Fibroblast of skin of left quadriceps (primary cell): Measurements from ENCODE around the gene BAZ2A.
"Not testable (repeated sequence)": the region's sequence is repeated elsewhere in the genome, so short reads cannot be mapped to it uniquely, and the experiment has no call there.

Source experiments
- DNase-seq, 2 experiments: peaks; one replicate each; pipeline ENCODE4 v3.0.0-alpha.2; 2013; ENCODE audit warnings: low read depth in 2 of 2

The BAZ2A gene

DNA sequence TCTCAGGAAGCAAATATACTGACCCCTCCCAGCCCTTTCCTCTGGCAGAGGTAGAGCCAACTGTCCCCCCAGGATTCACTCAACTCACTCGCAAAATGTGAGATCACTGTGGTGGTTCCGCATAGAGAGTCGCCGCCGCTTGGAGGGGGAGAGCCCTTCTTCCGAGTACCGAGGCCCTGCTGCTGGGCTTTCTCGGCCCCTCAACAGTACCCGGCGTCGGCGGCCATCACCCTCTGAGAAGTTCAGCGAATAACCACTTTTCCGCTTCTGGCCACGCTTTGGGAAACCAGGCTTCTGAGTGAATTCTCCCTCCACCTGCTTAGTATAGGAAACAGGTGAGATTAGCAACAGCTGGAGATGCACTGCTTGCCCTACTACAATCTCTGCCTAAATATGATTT, 31.1 kb downstream of the BAZ2A start:
- no peak for DNase-seq

DNA sequence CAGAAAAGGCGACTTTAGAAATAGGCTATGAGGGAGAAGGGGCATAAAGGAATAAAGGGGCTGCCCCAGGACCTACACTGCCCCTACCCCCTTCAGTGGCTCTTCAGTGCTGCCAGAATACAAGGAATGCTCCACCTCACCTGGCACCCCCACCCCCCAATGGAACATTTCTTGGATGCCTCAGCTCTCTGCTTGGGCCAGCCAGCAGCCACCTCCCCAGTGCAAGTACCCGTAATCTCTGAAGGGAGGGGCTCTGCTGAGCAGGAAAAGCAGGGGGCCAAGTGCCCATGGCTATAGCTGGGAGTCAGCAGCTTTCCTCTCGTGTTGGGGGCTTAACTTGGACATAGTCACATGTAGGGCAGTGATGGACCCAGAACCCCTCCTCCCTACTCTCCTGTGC, 33.3 kb downstream of the BAZ2A start:
- no peak for DNase-seq

DNA sequence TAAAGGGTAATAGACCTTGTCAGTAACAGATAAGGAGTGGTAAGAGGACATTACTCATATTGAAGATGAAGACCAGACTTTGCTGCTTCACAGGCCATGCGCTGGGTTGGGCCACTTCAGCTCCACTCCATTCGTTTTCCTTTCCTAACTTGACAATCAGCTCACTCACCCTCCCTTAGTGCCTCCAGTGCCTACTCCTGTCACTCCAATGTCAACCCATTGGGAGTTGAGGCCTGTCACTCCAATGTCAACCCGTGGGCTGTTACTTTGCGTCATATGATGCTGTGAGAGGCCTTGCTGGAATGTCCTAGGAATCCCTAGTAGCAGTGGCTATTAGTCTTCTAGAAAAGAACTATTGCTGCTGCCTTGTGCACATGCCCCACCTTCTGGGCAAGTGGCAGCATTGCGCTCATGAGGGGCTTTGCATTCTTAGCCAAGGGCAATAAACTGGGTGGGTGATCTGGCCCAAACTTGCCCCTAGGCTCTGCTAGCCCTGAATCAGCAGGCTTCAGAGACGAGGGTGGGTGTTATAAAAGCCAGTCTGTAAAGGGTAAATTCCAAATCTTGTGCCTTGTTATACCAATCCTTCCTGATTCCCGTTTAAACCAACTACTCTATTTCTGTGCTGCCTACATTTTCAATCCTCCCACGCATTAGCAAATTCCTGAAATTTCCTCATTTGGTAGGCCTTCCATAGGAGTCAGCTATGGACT, 36.1 kb downstream of the BAZ2A start:
- DNase-seq = peak; percentile 39 to 40

DNA sequence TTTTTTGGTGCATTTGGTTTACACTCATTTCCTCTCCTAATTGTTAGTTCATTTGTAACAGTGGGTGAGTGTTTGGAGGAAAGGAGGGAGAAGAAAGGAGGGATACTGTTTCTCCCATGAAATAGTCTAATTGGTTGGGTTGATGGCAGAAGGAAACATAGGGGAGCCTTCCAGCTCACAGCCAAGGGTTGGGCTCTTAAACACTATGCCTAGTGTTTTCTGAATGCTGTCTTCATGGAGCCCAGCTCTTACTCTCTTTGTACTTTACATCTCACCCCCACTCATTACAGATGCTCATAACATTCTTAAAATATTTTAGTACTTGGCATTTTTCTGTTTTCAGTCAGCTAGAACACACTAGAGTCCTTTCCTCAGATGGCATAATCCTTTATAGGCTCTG, 38.2 kb downstream of the BAZ2A start:
- DNase-seq = peak in 1 of 2 experiments; percentile 12

DNA sequence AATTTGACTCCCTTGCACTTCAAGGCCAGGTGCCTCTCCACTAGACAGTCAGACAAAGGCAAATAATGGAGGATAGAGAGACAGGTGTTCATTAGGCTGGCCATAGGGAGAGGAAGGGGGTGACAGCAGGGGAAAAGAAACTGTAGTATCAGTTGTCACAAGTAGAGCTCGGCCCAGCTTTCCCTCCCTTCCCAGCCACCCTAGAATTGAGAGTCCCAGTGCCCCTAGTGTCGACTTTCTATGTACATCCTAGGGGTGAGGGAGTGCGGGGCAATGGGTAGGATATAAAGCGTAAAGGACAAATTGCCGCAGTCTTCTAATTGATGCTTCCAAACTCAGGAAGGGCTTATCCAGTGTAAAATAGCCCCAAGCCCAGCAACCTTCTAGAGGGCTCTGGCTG, 39.0 kb downstream of the BAZ2A start:
- no peak for DNase-seq

DNA sequence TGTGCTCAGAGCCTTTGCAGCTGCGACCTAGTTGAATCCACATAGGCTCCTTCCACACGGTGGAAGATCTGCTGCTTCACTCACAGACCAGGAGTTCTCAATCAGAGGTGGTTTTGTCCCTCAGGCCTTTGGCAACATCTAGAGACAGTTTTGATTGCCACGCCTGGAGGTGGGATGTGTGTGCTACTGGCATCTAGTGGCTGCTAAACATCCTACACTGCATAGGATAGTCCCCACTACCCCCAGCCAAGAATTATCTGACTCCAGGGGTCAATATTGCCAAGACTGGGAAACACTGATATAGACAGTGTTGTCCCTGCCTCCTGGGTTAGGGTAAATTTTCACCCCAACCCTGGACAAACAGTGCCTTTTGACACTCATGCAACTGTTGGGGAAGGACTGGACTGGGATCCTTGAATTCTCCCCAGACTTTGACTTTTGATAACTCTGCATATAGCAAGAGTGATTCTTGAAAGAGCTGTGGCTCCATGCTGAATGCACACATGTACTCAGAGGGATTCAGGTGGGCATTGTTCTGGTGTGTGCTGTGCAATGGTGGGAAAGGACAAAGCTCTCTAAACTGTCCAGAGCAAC, 39.8 kb downstream of the BAZ2A start:
- no peak for DNase-seq

DNA sequence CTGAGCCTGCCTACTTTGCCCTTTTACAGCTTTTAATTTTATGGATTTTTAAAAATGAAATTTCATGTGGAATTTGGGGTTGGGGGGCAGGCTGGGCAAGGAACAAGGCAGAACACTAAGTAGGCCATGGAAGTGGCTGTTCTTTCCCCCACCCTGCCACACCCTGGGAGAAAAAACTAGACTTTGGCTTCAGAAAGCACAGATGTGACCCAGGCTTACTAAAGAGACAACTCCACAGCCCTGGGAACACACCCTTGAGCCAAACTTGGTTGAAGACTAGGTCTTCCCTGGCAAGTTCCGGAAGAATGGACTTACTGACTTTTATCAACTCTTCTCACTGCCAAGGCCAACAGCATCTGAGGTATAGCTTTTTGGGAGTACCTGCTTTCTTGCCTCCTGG, 40.3 kb downstream of the BAZ2A start:
- DNase-seq = no peak

DNA sequence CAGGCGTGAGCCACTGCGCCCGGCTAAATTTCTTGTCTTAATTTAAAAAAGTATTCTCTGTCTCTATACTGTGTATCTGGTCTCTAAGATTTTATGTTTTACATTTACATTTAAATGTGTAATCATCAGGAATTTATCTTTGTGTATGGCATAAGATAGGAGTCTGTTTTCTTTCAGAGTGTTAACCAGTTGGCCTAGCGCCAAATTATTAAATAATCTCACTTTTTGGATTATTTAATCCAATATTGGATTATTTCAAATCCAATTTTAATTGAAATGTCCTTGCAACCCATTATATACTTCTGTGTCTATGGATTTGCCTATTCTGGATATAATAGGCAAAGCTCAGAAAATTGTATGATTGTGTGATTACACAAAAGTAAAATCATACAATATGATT, 45.0 kb downstream of the BAZ2A start:
- no peak for DNase-seq

DNA sequence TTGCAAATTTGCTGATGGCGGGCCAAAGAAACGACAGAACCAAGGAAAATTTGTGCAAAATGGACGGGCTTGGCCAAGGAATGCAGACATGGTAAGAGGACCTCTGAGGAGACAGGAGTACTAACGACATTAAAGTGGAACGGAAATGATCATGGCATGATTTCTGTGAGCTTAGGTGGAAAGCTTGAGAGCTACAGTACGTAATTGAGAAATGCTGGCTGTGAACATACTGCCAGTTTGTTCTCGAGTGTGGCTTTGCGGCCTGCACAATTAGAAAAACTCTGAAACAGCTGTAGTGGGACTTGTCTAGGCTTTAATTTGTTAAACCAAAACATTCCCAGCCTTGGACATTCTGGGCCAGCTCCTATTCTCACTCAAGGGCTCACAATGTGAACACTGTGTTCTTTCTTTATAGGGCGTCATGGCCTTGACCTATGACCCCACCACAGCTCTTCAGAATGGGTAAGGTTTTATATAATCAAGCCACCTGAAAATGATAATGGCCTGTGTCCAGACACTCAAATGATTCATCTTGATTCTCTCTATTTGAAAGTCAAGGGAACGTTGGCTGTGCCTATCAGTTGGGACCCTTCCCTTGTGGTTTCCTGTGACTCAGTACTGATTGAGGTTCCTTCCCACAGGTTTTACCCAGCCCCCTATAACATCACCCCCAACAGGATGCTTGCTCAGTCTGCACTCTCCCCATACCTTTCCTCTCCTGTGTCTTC, 48.5 kb downstream of the BAZ2A start:
- no peak for DNase-seq

DNA sequence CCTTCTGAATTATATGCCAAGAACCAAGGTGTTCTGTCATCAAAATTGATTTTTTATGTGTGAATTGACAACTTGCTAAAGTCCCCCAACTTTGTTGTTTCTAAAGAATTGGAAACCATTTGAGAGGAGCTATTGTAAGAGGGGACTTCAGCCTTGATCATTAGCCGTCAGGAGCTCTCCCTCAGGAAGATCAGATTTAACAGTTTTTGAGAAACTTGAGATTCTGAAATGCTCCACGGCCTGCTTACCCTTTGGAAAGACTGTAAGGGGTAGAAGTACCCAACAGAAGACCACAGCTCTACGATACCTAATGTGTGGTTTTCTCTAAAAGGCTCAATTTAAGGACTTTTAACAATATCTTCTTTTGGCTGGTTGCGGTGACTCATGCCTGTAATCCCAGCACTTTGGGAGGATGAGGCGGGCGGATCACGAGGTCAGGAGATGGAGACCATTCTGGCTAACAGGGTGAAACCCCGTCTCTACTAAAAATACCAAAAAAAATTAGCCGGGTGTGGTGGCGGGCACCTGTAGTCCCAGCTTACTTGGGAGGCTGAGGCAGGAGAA, 51.1 kb downstream of the BAZ2A start:
- no peak for DNase-seq

DNA sequence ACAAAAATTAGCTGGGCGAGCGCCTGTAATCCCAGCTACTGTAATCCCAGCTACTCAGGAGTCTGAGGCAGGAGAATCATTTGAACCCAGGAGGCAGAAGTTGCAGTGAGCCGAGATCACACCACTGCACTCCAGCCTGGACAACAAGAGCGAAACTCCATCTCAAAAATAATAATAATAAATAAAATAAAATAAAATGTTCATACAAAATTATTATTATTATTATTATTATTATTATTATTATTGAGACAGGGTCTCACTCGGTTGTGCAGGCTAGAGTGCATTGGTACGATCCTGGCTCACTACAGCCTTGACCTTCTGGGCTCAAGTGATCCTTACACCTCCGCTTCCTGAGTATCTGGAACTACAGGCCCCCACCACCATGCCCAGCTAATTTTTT, 52.9 kb downstream of the BAZ2A start:
- not testable (repeated sequence) for DNase-seq

DNA sequence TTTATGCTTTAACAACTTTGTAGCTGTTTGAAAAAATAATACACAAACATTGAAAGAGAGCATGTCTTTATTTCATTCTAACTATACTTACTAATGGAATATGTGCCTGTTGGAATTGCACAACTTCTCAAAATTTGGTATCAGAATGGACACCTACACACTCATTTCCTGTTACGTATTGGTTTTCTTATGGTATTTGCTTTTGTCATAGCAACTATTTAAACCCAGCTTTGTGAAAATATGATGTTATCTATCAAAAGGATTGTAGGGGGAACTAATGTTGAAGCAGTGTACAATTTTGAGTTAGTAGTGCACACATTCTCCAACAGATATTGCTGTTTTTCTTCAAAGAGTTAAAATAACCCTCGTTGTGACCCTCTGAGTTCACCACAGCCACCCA, 55.9 kb downstream of the BAZ2A start:
- no peak for DNase-seq

DNA sequence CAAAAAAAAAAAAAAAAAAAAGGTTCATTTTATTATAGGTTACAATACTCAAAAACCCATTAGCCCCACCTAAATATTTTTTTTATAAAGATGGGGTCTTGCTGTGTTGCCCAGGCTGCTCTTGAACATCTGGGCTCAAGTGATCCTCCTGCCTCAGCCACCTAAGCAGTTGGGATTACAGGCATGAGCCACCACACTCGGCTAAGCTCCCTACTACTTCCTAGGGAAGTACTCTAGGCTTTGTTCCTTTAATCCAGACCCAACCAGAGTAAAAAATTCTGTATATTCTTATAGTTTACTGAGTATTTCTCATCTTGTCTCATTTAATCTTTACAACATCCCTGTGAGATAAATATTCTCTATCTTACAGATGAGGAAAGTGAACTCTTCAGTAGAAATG, 57.8 kb downstream of the BAZ2A start:
- no peak for DNase-seq

DNA sequence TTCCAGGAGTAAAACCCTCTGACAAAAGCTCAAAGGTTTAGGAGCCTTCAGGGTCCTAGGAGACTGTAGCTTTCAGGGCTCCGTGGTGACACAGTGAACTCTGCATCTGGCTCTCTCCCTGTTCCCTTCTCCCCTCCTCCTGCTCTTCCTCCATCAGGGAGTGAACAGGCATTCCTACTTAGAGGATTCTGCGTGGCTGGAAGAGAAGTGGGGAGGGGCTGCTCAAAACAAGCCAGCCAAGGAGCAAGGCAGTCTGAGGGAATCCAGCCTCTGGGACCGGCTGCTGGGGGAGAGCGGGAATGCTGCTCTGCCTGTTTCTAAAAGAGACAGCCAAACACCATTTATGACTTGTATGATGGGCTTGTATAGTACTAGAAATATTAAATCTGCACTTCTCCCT, 59.0 kb downstream of the BAZ2A start:
- no peak for DNase-seq

DNA sequence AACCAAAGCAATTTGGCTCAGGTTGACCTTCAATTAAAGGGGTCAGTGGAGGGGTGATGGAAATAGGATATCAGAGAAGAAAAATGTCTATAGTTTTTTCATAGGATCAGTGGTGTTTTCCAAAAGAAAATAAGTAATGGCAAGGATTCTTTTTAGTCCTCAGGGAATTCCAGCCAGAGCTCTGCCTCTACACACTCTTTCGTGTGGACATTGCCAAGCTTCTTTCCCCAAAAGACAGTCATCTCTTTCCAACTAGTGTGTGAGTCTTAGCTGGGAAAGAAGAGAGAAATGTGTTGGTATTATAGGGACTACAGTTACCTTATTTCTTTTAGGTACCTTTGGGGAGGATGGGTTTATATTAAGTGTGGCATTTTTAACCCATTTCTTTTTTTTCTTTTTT, 62.0 kb downstream of the BAZ2A start:
- DNase-seq = no peak

DNA sequence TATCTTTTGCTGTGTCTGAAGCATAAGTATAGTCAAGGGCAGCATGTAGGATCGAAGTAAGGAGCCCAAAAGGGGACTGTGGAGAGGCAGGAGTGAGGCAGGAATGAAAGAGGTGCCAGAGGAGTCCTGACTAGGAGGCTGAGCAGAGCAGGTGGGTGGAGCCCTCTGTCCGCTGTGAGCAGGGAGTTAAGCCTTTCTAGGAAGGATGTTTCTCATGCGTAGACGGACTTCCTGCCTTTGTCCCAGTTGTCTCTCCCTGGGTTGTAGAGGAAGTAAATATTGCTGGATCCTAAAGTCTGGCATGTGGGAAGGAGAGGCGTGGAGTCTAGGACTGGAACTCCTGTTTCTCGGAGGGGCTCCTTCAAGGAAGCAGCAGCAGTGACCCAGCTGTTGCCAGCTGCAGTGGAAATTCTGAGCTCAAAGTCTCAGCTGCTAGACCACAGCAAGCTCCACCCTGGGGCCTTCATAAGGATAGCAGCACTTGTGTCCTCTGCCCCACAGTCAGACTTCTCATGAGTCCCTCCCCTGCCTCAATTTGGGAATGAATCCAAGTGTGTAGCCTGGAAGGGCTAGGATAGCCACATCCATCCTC, 64.5 kb downstream of the BAZ2A start:
- peak; percentile 33 to 39 for DNase-seq

DNA sequence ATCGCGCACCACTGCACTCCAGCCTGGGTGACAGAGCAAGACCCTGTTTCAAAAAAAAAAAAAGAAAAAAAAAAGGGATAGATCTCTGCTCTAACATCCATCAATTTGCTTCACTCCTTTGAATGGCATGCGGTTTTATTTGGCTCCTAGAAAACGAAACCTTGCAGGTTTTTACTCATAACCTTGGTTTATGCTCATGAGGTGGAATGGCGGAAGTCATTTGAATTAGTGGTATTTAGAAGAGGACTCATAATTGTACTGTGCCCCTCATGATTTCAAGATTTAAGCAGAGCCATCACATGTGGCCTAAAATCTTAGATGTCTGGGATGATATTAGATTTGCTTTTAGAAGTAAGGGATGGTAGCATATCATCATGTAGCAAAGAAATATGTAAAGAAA, 79.1 kb downstream of the BAZ2A start:
- no peak for DNase-seq

DNA sequence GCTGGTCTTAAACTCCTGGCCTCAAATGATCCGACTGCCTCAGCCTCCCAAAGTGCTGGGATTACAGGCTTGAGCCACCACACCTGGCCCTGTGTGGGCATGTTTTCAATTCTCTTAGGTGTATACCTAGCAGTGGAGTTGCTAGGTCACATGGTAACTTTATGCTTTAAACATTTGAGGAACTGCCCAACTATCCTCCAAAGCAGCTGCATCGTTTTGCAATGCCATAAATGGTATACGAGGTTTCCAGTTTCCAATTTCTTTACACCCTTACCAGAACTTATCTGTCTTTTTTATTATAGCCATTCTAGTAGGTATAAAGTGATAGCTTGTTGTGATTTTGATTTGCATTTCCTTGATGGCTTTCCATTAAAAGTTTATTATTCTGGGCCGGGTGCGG, 83.4 kb downstream of the BAZ2A start:
- DNase-seq = no peak
